VCaP (cell line): ENCODE measurements around the gene SIDT1.

ENCODE experiments used
- H3K27ac ChIP-seq: fragments of 450-650 bp; 2 replicates; pipeline ENCODE4 v1.5.1; 2017
- TF ChIP-seq, protein P1 (sequence below): fragments of 450-650 bp; conservative IDR thresholded peaks from 2 replicates; pipeline ENCODE4 v1.5.1; 2017; ENCODE audit warnings: mild to moderate bottlenecking, moderate library complexity

SIDT1 gene

GRCh38 chr3:113523241-113523640 lies 9.1 kb upstream of the SIDT1 start:
- no peak overlapping the region for H3K27ac ChIP-seq
- TF ChIP-seq, protein P1, sequence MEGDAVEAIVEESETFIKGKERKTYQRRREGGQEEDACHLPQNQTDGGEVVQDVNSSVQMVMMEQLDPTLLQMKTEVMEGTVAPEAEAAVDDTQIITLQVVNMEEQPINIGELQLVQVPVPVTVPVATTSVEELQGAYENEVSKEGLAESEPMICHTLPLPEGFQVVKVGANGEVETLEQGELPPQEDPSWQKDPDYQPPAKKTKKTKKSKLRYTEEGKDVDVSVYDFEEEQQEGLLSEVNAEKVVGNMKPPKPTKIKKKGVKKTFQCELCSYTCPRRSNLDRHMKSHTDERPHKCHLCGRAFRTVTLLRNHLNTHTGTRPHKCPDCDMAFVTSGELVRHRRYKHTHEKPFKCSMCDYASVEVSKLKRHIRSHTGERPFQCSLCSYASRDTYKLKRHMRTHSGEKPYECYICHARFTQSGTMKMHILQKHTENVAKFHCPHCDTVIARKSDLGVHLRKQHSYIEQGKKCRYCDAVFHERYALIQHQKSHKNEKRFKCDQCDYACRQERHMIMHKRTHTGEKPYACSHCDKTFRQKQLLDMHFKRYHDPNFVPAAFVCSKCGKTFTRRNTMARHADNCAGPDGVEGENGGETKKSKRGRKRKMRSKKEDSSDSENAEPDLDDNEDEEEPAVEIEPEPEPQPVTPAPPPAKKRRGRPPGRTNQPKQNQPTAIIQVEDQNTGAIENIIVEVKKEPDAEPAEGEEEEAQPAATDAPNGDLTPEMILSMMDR: no peak

- TF ChIP-seq, protein P1: peak; percentile 27
- peak overlapping the region; percentile 61 for H3K27ac ChIP-seq
Observed at GRCh38 chr3:113532698-113533533, 561 bp downstream of the SIDT1 start.

GRCh38 chr3:113533534-113533892 lies 1.2 kb downstream of the SIDT1 start:
- peak overlapping the region; percentile 61 for H3K27ac ChIP-seq
- TF ChIP-seq, protein P1: no peak

- peak overlapping the region; percentile 92 for H3K27ac ChIP-seq
- TF ChIP-seq, protein P1: no peak
Observed at GRCh38 chr3:113534365-113534764, 2.0 kb downstream of the SIDT1 start.

DNA sequence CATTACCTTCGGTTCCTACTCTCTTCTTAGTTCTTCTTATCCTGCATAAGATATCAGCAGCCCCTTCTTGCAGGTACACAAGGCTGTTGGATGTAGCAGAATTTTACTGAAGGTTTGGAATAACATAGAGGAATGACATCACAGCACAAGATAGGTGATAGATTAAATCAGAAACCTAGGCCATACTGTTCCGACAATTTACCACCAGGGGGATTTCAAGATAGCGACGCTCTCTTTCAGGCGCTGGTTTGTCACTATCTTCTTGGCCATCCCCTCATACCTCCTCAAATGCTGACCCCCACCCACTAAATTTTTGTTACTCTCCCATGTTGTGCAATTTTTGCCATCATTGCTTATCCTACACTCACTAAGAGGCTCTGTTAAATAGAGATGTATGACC lies 3.5 kb downstream of the SIDT1 start:
- H3K27ac ChIP-seq: peak overlapping the region; percentile 92
- TF ChIP-seq, protein P1: peak; percentile 22; the same call in 1 of the 2 replicates

DNA sequence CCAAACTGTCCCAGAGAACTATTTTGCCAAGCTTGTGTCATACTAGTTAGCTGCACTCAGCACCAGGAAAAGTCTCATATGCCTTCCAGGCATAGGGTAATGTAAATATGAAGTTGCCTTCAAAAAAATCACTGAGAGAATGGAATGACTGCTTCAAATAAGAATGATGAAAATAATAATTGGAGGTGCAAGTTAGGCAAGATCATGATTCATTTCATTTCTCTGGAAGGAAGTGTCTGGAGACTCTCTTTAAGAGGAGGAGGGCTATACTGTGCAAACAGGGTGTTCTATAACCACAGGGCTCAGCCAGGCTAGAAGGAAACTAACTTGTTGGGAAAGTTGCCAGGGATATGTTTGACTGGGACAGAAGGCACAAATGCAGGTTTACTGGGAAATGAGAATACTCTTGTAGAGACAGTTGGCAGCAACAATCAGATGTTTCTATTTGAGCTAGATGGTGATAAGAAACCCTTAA lies 4.3 kb downstream of the SIDT1 start:
- TF ChIP-seq, protein P1: no peak
- H3K27ac ChIP-seq: peak overlapping the region; percentile 92

DNA sequence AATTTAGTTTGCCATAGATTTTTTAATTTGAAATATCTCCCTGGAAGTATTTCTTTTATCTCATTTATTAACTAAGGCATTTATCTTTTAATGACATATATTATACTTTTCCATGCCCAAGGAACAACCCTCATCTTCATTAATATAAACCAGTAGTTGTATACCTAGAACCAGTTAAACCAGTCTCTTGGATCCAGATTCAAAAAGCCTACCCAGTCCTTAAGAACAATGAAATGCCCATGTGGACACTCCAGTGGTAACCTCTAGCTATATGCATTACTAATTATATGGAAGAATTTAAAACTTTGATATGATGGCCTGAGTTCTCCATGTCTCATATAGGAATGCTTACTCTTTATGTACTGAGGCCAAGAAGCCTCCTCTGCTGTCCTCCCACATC lies 4.8 kb downstream of the SIDT1 start:
- peak overlapping the region; percentile 92 for H3K27ac ChIP-seq

More for the DNA sequence above, 4.8 kb downstream of the SIDT1 start:
- TF ChIP-seq, protein P1: no peak
